ENCODE measurements around the gene LRRC4. TPM values are rescaled to one million over a fixed set of nuclear protein-coding genes. Genes with fewer than 3 reads are reported as not detected.

Gene LRRC4
- polyA plus RNA-seq, 1 donor from 2014 or later: not detected

DNA sequence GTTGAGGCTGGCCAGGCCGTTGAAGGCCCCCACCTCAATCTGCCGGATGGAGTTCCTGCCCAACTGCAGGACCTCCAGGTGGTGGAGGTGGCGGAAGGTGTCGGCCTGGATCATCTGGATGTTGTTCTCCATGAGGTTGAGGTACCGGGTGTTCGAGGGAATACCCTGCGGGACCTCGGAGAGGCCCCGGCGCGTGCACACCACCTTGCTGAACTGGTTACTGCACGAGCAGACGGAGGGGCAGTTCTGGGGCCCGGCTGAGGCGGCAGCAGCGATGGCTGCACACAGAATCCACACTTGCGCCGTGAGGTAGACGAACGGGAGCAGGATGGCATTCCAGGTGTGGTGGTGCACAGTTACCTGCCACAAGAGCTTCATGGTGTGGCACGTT is 979 bp downstream of the LRRC4 start:
- H3K27ac Mint-ChIP-seq: peak overlapping the region in 1 of 3 donors; percentile 78
- H3K4me3 Mint-ChIP-seq: peak overlapping the region; percentile 65 to 91 (median 68)
- no peaks in the 10 kb centered on the region for H3K27me3 Mint-ChIP-seq
- H3K36me3 Mint-ChIP-seq: peaks cover 7% of the 10 kb centered on the region
- no peaks in the 10 kb centered on the region for H3K9me3 Mint-ChIP-seq
- peaks cover 15 to 18% (median 16%) of the 10 kb centered on the region in 3 donors for H3K4me1 Mint-ChIP-seq

DNA sequence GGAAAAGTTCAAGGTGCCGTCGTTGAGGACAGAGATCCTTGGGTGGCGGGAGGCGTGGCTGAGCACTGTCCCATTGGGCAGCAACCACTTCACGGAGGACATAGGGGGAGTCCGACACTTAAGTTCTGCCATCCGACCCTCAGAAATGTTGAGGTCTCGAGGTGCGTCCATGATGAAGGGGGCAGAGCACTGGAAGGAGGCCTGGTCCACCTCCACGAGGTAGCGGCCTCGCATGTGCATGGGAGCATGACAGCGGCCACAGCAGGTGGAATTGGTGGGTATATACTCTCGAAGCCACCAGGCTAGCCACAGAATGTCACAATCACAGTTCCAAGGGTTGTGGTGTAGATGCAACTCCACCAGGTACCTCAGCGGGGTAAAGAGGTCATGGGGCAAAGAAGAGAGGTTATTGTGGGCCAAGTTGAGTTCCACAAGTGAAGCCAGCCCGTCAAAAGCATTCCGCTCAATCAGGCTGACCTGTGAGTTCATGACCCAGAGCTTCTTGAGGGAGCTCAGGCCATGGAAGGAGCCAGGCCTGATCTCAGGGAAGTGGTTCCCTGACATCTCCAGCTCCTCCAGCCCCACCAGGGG is 1.7 kb downstream of the LRRC4 start:
- H3K4me3 Mint-ChIP-seq: peak overlapping the region; percentile 61 to 91 (median 68)
- H3K4me1 Mint-ChIP-seq: peaks cover 9 to 18% (median 14%) of the 10 kb centered on the region in 3 donors
- no peaks in the 10 kb centered on the region for H3K27me3 Mint-ChIP-seq
- H3K9me3 Mint-ChIP-seq: no peaks in the 10 kb centered on the region
- peak overlapping the region in 2 of 3 donors; percentile 31 to 78 for H3K27ac Mint-ChIP-seq
- H3K36me3 Mint-ChIP-seq: peaks cover 7% of the 10 kb centered on the region

DNA sequence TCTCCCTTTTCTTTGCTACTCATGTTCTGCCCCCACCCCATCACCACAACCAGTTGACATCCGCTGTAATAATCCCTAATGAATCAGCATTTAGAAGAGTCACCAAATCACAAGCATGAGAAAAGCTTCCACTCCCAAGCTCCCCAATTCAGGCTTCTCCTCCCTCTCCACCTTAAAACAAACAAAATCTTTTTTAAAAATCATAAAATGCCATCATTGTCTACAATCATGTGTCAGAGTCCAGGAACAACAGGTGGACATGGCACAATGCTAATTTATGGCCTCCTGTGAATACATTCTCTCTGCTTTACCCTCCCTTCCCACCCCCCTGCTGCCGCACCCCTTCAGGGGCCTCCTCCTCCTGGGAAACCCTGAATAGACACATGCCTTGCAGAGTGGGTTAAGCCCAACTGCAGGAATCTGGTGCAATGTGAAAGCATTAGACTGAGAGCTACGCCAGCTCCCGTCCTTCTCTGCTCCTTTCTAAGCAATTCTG is 3.7 kb downstream of the LRRC4 start:
- Mint-ChIP-seq H3K9me3 (no peaks in the 10 kb centered on the region), H3K27me3 (no peaks in the 10 kb centered on the region), H3K36me3 (peaks cover 7% of the 10 kb centered on the region), H3K4me1 (peaks cover 6 to 13% (median 13%) of the 10 kb centered on the region in 3 donors), H3K4me3 (peak overlapping the region in 1 of 4 donors; percentile 1), H3K27ac (no peak overlapping the region)

DNA sequence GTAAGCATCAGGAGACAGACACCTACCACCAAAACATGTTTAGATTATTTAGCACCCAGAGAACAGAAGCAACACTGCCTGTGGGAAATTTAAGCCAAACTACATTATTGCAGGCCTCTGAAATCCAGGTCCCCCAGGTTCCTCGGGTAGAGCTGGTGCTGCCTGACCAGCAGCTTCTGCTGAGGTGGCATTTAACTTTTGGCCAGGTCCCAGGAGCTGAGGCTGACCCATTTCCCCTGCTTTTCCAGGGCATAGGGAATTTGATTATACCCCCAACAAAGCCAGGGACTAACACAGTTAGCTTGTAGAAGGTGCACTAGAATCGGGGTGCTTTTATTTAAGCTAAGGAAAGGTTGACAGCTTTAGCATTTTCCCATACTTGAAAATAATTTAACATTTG is 4.7 kb downstream of the LRRC4 start:
- peaks cover 10 to 13% (median 11%) of the 10 kb centered on the region in 3 donors for H3K4me1 Mint-ChIP-seq
- peak overlapping the region in 1 of 4 donors; percentile 12 for H3K4me3 Mint-ChIP-seq
- H3K27me3 Mint-ChIP-seq: no peaks in the 10 kb centered on the region
- no peak overlapping the region for H3K27ac Mint-ChIP-seq
- H3K36me3 Mint-ChIP-seq: peaks cover 7% of the 10 kb centered on the region
- H3K9me3 Mint-ChIP-seq: no peaks in the 10 kb centered on the region

DNA sequence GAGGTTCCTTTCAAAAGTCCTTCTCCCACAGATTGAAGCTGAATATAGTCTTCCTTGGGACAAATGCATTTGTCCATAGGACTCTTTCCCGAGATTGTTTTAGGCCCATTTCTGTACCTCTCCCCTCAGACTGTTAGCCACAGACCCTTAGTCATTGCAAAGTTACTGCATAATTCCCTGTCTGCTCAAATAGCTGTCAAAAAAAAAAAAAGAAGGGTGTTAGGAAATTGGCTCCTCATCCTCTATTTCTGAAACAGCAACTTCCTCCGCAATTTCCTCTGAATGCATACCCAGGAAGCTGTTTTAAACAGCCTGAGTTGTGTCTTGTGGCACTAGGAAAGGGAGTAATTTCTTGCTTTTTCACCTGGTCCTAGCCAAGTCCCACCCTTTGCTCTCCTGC is 5.4 kb downstream of the LRRC4 start:
- H3K9me3 Mint-ChIP-seq: no peaks in the 10 kb centered on the region
- H3K27me3 Mint-ChIP-seq: no peaks in the 10 kb centered on the region
- no peak overlapping the region for H3K27ac Mint-ChIP-seq
- H3K36me3 Mint-ChIP-seq: peaks cover 7% of the 10 kb centered on the region
- no peak overlapping the region for H3K4me3 Mint-ChIP-seq
- H3K4me1 Mint-ChIP-seq: peaks cover 10 to 15% (median 11%) of the 10 kb centered on the region in 3 donors

DNA sequence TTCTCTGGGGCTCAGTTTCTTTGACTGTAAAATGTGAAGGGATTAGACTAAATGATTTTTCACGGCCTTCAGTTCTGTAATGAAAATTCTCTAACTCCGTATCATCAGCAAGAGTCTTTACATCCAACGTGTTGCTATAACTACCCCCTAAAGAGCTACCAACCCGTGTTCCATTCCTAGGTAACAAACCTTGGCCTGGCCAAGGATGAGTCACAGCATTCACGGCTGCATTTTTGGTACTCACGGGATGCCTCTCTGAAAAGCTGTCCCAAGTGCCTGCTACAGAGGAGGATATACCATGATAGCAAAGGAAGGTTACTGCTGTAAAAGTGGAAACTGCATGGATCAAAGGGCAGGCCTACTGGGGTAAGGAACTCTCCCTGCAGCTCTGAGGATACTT is 5.9 kb downstream of the LRRC4 start:
- H3K36me3 Mint-ChIP-seq: peaks cover 8% of the 10 kb centered on the region

DNA sequence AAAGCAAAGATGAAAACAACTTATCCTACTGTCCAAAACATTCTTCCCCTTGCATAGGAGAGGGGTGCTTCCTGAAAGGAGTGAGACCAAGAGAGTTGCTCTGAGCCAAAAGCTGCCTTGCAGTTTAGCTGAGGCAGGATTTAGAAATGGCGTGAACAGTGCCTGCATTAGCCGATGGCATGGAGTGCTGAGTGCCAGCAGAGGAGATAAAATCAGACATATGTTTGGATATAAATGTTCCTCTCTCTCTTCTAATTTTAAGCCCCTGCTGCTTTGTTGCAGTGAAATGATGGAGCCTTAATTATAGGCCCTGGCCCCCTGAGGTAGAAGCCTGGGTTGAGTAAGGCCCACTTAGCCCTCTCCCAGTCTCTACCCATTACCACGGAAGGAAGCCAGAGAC is 7.1 kb downstream of the LRRC4 start:
- Mint-ChIP-seq H3K4me1 (peaks cover 5 to 10% (median 8%) of the 10 kb centered on the region in 3 donors), H3K9me3 (no peaks in the 10 kb centered on the region), H3K27me3 (no peaks in the 10 kb centered on the region), H3K4me3 (no peak overlapping the region), H3K27ac (peak overlapping the region in 2 of 3 donors; percentile 39 to 60), H3K36me3 (peaks cover 9% of the 10 kb centered on the region)

More for the DNA sequence above, 5.9 kb downstream of the LRRC4 start:
- Mint-ChIP-seq H3K4me1 (peaks cover 8 to 14% (median 10%) of the 10 kb centered on the region in 3 donors), H3K4me3 (no peak overlapping the region), H3K9me3 (no peaks in the 10 kb centered on the region), H3K27ac (no peak overlapping the region), H3K27me3 (no peaks in the 10 kb centered on the region)

DNA sequence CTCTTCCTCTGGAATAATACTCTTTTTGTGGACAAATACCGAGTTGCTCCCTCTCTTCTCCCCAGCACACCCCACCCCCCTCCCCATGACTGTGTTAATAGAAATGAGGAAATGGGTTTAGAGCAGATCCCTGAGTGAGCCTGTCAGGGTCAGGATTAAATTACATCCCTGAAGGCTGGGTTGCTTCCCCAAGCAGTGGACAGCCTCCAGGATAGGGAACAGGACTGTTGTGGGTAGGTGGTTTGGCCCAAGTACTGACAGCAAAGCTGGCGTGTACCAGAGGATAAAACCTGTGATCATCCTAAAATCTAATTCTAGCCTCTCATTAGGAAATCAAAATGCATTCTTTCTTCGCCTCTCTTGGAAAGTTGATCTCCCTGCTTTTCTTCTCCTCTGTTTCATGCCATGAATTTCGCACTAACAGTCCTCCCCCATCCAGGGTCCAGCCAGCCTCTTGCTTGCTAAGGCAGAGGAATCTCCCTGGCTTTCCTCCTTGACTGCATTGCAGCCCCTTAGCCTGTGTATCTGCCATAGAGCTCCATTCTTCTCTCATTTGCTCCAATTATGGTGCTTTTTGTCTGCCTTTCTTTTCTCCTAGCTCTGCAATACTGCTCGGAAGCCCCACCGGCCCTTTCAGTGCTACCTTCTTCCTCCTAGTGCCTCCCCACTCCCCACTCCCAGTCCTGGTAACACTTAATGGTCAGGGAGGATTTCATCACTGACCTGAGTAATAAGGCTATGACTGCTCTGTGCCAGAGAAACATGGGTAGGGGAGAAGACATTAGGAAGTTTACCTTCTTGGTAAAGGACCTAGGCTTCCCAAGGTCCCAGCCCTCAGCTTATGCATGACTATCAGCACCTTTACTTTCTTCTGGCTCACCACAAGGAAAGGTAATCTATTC is 8.4 kb downstream of the LRRC4 start:
- H3K9me3 Mint-ChIP-seq: no peaks in the 10 kb centered on the region
- H3K36me3 Mint-ChIP-seq: peaks cover 8% of the 10 kb centered on the region
- no peaks in the 10 kb centered on the region for H3K27me3 Mint-ChIP-seq
- peak overlapping the region in 1 of 3 donors; percentile 60 for H3K27ac Mint-ChIP-seq
- H3K4me3 Mint-ChIP-seq: no peak overlapping the region
- peaks cover 3 to 10% (median 4%) of the 10 kb centered on the region in 3 donors for H3K4me1 Mint-ChIP-seq

DNA sequence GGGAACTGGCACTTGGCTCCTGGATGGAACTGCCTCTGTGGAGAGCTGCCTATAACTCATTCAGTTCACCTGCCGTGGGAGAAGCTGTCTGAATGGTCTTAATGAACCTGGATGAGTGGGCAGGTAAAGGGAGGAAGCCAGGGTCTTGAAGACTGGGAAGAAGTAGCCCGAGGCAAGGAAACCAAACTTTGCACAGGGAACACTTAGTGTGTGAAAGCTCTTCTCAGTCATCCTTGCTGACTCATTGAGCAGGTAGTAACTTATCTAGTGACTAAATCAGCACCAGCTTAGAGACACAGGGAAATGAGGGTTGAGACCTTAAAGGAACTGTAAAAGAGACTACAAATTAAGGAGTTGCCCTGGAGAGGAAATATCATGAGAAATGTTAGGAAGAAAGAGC is 9.9 kb downstream of the LRRC4 start:
- Mint-ChIP-seq H3K9me3 (no peaks in the 10 kb centered on the region), H3K4me1 (peaks cover 2 to 10% (median 2%) of the 10 kb centered on the region in 3 donors), H3K27me3 (no peaks in the 10 kb centered on the region), H3K4me3 (no peak overlapping the region), H3K27ac (no peak overlapping the region), H3K36me3 (peaks cover 9% of the 10 kb centered on the region)

DNA sequence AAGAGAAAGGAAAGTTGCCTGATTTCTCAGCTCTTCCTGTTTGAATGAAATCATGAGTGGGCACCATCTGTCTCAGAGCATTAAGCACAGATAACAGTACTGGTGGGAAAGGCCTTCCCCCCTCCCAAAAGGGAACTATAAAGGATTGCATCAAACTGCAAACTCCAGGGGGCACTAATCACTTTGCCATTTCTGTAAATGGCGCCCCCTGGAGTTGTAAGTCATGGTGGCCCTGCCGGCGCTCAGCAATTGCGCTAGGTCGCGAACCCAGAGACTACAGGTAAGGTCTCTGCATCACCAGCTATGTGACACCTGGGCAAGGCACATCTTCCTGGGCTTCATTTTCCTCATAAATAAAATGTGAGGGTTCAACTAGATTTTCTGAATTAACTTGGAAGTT is 11.1 kb downstream of the LRRC4 start:
- H3K9me3 Mint-ChIP-seq: no peaks in the 10 kb centered on the region
- H3K4me3 Mint-ChIP-seq: no peak overlapping the region
- peaks cover 2 to 10% (median 2%) of the 10 kb centered on the region in 3 donors for H3K4me1 Mint-ChIP-seq
- H3K27me3 Mint-ChIP-seq: no peaks in the 10 kb centered on the region
- H3K36me3 Mint-ChIP-seq: peaks cover 9% of the 10 kb centered on the region
- H3K27ac Mint-ChIP-seq: peak overlapping the region in 1 of 3 donors; percentile 86

DNA sequence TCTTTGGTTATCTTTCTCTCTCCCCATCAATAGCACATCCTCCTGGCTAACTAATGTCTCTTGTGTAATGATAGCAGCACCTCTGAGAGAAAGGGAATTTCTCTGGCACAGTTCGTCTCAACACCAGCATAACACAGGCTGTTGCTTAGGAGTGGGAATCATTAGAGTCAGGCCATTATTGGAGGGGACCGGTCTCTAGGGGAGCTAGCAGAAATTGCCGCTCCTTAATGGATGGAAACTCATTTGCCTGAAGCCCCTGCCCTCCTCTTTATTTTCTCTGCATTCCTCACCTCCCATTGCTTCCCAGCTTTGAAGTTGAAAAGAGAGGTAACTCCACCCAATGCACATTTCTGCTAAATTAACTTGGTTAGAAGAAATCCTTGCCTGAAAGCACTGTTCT is 11.9 kb downstream of the LRRC4 start:
- Mint-ChIP-seq H3K36me3 (peaks cover 9% of the 10 kb centered on the region), H3K4me1 (peaks cover 0 to 10% (median 2%) of the 10 kb centered on the region in 3 donors), H3K9me3 (no peaks in the 10 kb centered on the region), H3K27ac (no peak overlapping the region), H3K4me3 (no peak overlapping the region), H3K27me3 (no peaks in the 10 kb centered on the region)

DNA sequence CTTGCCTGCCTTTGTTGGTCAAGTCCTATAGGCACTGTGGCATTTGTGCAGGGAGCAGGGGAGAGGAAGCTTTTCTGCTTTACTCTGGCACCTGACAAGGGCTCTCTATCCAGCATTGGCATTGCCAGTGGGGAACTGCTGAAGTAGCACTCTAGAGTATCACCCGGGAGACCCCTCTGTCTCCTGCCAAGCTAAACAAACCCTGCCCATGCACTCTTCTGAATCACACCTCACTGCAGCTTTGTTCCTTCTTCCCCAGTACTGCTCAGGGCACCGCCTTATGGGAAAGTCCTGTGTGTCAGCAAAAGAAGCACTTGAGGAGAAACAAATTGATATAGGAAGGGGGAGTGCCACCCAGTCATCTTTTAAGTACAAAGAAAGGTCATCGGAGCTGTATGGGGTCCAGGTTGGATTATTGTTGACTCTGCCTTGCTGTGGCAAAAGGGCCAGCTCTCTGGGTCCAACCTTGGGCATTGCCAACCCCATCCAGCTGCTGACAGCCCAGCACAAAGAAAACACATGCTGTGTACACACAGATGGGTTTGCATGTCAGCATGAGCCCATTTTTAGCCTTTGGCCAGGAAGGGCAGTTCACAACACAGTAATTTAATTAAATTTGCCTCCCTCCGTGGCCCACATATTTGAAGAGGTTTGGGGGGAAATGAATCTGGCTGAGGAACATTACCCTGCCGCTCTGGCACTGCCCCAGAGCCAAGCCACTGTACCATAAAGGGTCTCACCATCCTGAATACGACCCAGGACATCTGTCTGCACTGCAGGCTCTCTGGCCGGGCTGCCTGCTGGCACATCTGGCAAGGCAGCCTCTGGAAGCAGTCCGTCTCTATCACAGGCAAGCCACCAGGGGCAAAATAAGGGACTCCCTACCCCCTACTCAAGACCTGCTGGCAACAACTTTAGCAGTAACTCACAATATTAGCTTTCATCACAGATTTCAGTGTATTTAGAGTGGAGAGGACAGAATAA is 13.1 kb downstream of the LRRC4 start:
- no peaks in the 10 kb centered on the region for H3K9me3 Mint-ChIP-seq
- H3K27ac Mint-ChIP-seq: peak overlapping the region in 1 of 3 donors; percentile 80
- no peak overlapping the region for H3K4me3 Mint-ChIP-seq
- peaks cover 0 to 5% (median 3%) of the 10 kb centered on the region in 3 donors for H3K4me1 Mint-ChIP-seq
- H3K36me3 Mint-ChIP-seq: peaks cover 9% of the 10 kb centered on the region
- H3K27me3 Mint-ChIP-seq: no peaks in the 10 kb centered on the region

DNA sequence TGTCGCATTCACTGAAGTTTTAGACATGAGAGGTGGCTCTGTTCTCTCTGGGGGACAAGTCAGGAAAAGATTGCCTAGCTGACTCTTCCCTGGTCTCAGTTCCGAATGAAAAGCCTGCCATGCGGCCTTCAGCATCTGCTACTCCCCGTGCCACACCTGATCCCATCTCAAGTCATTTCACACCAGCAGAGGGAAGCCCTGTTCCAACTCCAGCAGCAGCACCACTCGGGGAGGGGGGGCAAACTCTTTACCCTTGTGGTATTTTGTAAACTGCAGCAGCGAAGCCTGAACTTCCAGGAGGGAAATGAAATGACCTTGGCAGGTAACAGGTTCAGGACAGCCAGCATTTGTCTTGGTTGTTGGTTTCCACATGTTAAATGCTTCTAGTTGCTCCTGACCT is 13.8 kb downstream of the LRRC4 start:
- Mint-ChIP-seq H3K9me3 (no peaks in the 10 kb centered on the region), H3K4me1 (peaks cover 0 to 5% (median 3%) of the 10 kb centered on the region in 3 donors), H3K36me3 (peaks cover 9% of the 10 kb centered on the region), H3K27me3 (no peaks in the 10 kb centered on the region), H3K4me3 (no peak overlapping the region), H3K27ac (peak overlapping the region in 1 of 3 donors; percentile 80)

DNA sequence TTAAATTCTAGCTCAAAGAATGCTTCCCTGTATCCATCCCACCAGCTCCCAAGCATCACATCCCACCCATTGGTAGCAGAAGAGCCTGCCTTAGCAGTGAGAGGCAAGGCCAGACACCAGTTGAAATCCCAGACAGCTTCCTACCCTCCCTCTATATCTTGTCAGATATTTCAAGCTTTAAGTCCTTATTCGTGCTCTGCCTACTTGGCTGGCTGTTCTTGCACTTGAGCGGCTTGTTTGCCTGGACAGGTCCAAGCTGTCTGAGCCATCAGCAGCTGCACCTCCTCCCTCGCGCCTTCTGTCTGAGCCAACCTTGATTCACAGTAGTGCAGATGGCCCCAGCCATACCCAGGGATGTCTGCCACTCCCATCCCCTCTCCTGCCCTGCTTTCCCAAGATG is 16.4 kb downstream of the LRRC4 start:
- Mint-ChIP-seq H3K4me3 (peak overlapping the region in 1 of 4 donors; percentile 66), H3K27ac (no peak overlapping the region), H3K9me3 (no peaks in the 10 kb centered on the region), H3K27me3 (no peaks in the 10 kb centered on the region), H3K4me1 (peaks cover 4 to 19% (median 6%) of the 10 kb centered on the region in 3 donors), H3K36me3 (peaks cover 5% of the 10 kb centered on the region)

All from IgD-negative memory B cell (primary cell).